T-helper 1 cell treated with Interleukin-12 subunit alpha and Interleukin-12 subunit beta and Interleukin-4 antibody, amounts not matched to agents 30 ng/mL and 1 ng/mL, for 36 hours (primary cell): ENCODE results near the gene CDH4. TPM values are rescaled to one million over a fixed set of nuclear protein-coding genes. Genes with fewer than 3 reads are reported as not detected.

Source experiments
- intact Hi-C: fragments of 100-400 bp; cut with micrococcal nuclease; formaldehyde crosslinking; loops from one replicate; pipeline ENCODE4 v1.15.1; 2024
- total RNA-seq: library from RNA; stranded (reverse); gene quantifications from 2 replicates; pipeline ENCODE4 v1.2.3, GENCODE V29; 2022

The CDH4 gene
- total RNA-seq, 1 donor from 2014 or later: not detected

GRCh38 chr20:61922411-61922810 lies 670.4 kb downstream of the CDH4 start:
- intact Hi-C loops: no loop called here

- intact Hi-C loops: no loop called here
These were observed 670.9 kb downstream of the CDH4 start for GRCh38 chr20:61922936-61923335.

GRCh38 chr20:61923371-61924166 lies 671.5 kb downstream of the CDH4 start:
- intact Hi-C loops: no loop called here

- intact Hi-C loops: no loop called here
These were observed 672.3 kb downstream of the CDH4 start for GRCh38 chr20:61924211-61924857.

- intact Hi-C loops: no loop called here
These were observed 672.9 kb downstream of the CDH4 start for GRCh38 chr20:61924858-61925554.

GRCh38 chr20:61925555-61926252 lies 673.6 kb downstream of the CDH4 start:
- intact Hi-C loops: no loop called here

- intact Hi-C loops: no loop called here
These were observed 674.2 kb downstream of the CDH4 start for GRCh38 chr20:61926253-61926613.

GRCh38 chr20:61926796-61927192 lies 674.7 kb downstream of the CDH4 start:
- intact Hi-C loops: no loop called here

- intact Hi-C loops: no loop called here
These were observed 675.2 kb downstream of the CDH4 start for GRCh38 chr20:61927193-61927825.

- intact Hi-C loops: no loop called here
These were observed 675.9 kb downstream of the CDH4 start for GRCh38 chr20:61927826-61928541.

- intact Hi-C loops: no loop called here
These were observed 677.5 kb downstream of the CDH4 start for GRCh38 chr20:61929561-61929960.

GRCh38 chr20:61929971-61930666 lies 678.1 kb downstream of the CDH4 start:
- intact Hi-C loops: no loop called here

GRCh38 chr20:61930776-61931475 lies 678.9 kb downstream of the CDH4 start:
- intact Hi-C loops: no loop called here

- intact Hi-C loops: no loop called here
These were observed 679.6 kb downstream of the CDH4 start for GRCh38 chr20:61931476-61932198.

- intact Hi-C loops: no loop called here
These were observed 680.1 kb downstream of the CDH4 start for GRCh38 chr20:61932199-61932592.

- intact Hi-C loops: no loop called here
These were observed 680.8 kb downstream of the CDH4 start for GRCh38 chr20:61932711-61933480.

GRCh38 chr20:61933481-61933950 lies 681.5 kb downstream of the CDH4 start:
- intact Hi-C loops: no loop called here
